Loucy (cell line): Measurements from ENCODE around the gene KRTCAP2.

Source experiments
- H2AFZ ChIP-seq: fragments of 200-600 bp; sonication (generic); 2 replicates; pipeline ENCODE4 v1.6.0; 2016; ENCODE audit warnings: antibody characterized with exemption, mild to moderate bottlenecking, low read length, moderate library complexity
- H3F3A ChIP-seq: fragments of 200-600 bp; 2 replicates; pipeline ENCODE4 v1.6.0; 2016; ENCODE audit warnings: antibody characterized with exemption, low read depth, mild to moderate bottlenecking
- H3K27me3 ChIP-seq: fragments of 200-600 bp; sonication (generic); 2 replicates; pipeline ENCODE4 v1.6.1; 2014; ENCODE audit warnings: low read length, mild to moderate bottlenecking; ENCODE audit not compliant: insufficient read depth, poor library complexity, severe bottlenecking
- H3K36me3 ChIP-seq: fragments of 200-600 bp; sonication (generic); 2 replicates; pipeline ENCODE4 v1.6.1; 2016; ENCODE audit warnings: low read length; ENCODE audit not compliant: insufficient read depth
- H3K4me1 ChIP-seq: fragments of 200-600 bp; sonication (generic); 2 replicates; pipeline ENCODE4 v1.5.1; 2014; ENCODE audit warnings: low read length, mild to moderate bottlenecking; ENCODE audit not compliant: insufficient read depth, poor library complexity, severe bottlenecking
- H3K4me2 ChIP-seq: fragments of 200-600 bp; sonication (generic); 2 replicates; pipeline ENCODE4 v1.6.0; 2014; ENCODE audit warnings: antibody characterized with exemption, low read length, low read depth, mild to moderate bottlenecking; ENCODE audit not compliant: poor library complexity, severe bottlenecking
- H3K4me3 ChIP-seq: fragments of 200-600 bp; sonication (generic); 2 replicates; pipeline ENCODE4 v1.5.1; 2014; ENCODE audit warnings: low read length, mild to moderate bottlenecking, mixed read lengths; ENCODE audit not compliant: poor library complexity, severe bottlenecking
- H3K79me2 ChIP-seq: fragments of 200-600 bp; sonication (generic); 2 replicates; pipeline ENCODE4 v1.6.1; 2014; ENCODE audit warnings: low read length; ENCODE audit not compliant: insufficient read depth
- H3K9ac ChIP-seq: fragments of 200-600 bp; sonication (generic); 2 replicates; pipeline ENCODE4 v1.6.0; 2014; ENCODE audit warnings: mild to moderate bottlenecking, low read depth, low read length, moderate library complexity; ENCODE audit not compliant: poor library complexity, severe bottlenecking
- H3K9me2 ChIP-seq: fragments of 200-600 bp; sonication (generic); replicated peaks from 2 replicates; pipeline ENCODE4 v1.6.1; 2016; ENCODE audit warnings: low read depth, low read length, mixed read lengths
- H3K9me3 ChIP-seq: fragments of 200-600 bp; sonication (generic); 2 replicates; pipeline ENCODE4 v1.6.1; 2014; ENCODE audit warnings: mild to moderate bottlenecking, antibody characterized with exemption, low read length, low read depth; ENCODE audit not compliant: insufficient read depth
- H4K20me1 ChIP-seq: fragments of 200-600 bp; sonication (generic); 2 replicates; pipeline ENCODE4 v1.6.0; 2014; ENCODE audit warnings: antibody characterized with exemption, low read length, mild to moderate bottlenecking; ENCODE audit not compliant: insufficient read depth, poor library complexity, severe bottlenecking
- EZH2phosphoT487 ChIP-seq: fragments of 200-600 bp; IDR thresholded peaks from 2 replicates; pipeline ENCODE4 v1.6.1; 2018; ENCODE audit warnings: antibody characterized with exemption, mild to moderate bottlenecking, moderate library complexity, borderline replicate concordance
- TF ChIP-seq, protein P1 (sequence below): fragments of 200-600 bp; sonication (generic); conservative IDR thresholded peaks from 2 replicates; pipeline ENCODE4 v1.5.1; 2014; ENCODE audit warnings: mild to moderate bottlenecking, antibody characterized with exemption, low read length

KRTCAP2 gene

DNA sequence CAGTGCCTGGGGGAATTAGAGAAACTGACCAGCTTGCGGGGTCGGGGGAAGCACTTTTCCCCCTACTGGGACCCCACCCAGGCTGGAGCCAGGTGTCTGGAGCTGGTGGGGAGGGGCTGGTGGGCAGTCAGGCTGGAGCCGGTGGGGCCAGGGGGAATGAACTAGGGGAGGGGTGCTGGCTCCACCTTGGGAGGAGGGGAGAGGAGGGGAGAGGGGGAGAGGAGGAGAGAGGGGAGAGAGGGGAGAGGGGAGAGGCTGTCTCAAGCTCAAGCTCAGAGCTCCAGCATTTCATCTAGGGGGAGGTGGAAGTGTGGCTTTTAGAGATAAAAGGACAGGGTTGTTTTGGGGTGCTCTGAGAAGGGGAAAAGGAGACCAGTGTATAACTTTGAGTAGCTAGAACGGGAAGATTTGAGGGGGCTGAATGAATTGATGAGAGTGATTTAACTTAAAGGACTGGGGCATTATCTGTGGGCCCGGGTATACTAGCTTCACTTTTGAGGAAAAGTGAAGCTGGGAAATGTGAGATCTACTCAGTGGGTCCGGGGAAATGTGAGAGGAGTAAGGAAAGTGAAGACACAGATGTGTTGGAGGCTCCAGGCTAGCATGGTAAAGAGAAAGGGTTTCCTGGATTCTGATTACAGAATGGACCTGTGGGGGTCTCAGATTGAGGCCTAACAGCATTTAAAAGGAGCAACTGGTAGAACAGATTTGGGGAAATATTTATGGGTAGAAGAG lies 42.7 kb downstream of the KRTCAP2 start:
- Histone ChIP-seq H3K9me2 (no peaks in the 10 kb centered on the region), H3K79me2 (peaks cover 8% of the 10 kb centered on the region; the same call in 1 of the 2 replicates), H3K9ac (no peak overlapping the region), H4K20me1 (no peaks in the 10 kb centered on the region), H3K4me1 (peaks cover 33% of the 10 kb centered on the region), H3K4me3 (no peak overlapping the region), H2AFZ (no peak overlapping the region), H3K27me3 (peaks cover 19% of the 10 kb centered on the region), H3K4me2 (no peak overlapping the region), H3F3A (no peaks in the 10 kb centered on the region), H3K9me3 (no peaks in the 10 kb centered on the region), H3K36me3 (no peaks in the 10 kb centered on the region)
- TF ChIP-seq, protein P1, sequence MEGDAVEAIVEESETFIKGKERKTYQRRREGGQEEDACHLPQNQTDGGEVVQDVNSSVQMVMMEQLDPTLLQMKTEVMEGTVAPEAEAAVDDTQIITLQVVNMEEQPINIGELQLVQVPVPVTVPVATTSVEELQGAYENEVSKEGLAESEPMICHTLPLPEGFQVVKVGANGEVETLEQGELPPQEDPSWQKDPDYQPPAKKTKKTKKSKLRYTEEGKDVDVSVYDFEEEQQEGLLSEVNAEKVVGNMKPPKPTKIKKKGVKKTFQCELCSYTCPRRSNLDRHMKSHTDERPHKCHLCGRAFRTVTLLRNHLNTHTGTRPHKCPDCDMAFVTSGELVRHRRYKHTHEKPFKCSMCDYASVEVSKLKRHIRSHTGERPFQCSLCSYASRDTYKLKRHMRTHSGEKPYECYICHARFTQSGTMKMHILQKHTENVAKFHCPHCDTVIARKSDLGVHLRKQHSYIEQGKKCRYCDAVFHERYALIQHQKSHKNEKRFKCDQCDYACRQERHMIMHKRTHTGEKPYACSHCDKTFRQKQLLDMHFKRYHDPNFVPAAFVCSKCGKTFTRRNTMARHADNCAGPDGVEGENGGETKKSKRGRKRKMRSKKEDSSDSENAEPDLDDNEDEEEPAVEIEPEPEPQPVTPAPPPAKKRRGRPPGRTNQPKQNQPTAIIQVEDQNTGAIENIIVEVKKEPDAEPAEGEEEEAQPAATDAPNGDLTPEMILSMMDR: no peak
- TF ChIP-seq EZH2phosphoT487: no peak

DNA sequence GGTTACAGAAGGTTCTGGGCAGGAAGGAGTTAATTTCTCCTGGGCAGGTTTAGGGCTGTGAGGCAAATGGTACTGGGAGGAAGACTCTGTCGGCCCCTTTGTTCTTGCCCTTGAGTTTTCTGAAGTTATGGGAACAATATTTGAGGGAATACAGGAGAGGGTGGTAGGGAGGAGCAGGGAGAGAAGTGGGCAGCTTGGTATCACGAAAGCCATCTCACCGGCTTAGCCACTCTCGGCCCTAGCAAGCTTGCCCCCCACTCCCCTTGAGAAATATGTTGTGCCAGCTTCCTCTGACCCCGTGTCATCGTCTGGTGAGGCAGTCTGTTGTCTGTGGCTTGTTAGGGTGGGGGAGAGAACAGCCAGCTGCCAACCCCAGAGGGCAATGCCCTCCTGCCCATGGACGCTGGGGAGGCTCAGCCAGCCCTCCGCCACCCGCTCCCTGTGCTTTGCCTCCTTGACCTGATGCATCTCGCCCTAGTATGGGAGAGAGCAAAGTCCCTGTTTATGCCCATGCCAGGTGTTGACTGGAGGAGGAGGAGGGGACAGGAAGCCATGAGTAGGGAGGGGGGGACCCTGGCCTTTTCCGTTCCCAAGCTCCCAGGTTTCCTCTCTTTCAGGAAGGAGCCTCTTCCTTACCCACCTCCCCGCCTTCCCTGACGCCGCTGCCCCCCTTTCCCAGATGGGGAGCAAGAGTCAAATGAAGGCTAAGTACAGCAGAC lies 44.2 kb downstream of the KRTCAP2 start:
- Histone ChIP-seq H3K9ac (peak overlapping the region; percentile 47), H3K4me2 (peak overlapping the region; percentile 74), H3K79me2 (no peaks in the 10 kb centered on the region), H3K9me3 (no peaks in the 10 kb centered on the region), H3K9me2 (no peaks in the 10 kb centered on the region), H3K27me3 (peaks cover 19% of the 10 kb centered on the region), H2AFZ (no peak overlapping the region), H4K20me1 (no peaks in the 10 kb centered on the region), H3K4me3 (peak overlapping the region; percentile 67), H3F3A (no peaks in the 10 kb centered on the region), H3K36me3 (no peaks in the 10 kb centered on the region), H3K4me1 (peaks cover 25% of the 10 kb centered on the region)
- TF ChIP-seq, protein P1: no peak
- TF ChIP-seq EZH2phosphoT487: no peak

DNA sequence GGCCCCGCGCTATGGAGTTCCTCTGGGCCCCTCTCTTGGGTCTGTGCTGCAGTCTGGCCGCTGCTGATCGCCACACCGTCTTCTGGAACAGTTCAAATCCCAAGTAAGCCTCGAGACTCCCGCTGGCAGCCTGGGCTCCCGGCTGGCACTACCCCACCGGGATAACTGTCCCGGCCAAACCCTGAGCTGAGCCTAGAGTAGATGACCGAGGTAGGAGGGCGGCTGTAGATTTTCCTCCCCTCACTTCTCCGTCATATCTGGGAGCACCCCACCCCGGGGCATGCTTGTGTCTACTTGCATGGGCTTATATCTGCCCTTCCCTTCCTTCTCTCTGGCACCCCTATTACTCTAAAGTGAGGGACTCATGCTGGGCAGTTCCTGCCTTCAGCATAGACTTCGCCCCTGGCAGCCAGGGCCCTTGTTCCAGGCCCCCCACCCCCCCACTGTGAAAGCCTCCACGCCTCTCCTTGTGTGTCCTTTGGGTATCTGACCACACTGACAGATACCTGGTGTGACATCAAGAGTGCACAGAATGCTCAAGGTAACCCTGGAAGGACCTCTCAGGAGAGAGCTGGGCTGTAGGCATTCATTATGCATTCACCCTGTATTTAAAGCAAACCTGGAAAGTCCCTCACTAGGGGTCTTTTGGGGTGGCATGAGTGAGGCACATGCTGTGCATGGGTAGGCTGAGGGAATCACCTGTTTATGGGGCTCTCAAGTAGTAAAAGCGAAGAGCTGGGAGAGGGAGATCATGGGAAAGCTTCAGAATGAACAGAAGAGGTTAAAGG lies 44.9 kb downstream of the KRTCAP2 start:
- TF ChIP-seq, protein P1: no peak
- TF ChIP-seq EZH2phosphoT487: no peak
- Histone ChIP-seq H3K27me3 (peaks cover 19% of the 10 kb centered on the region), H3K36me3 (no peaks in the 10 kb centered on the region), H2AFZ (peak overlapping the region; percentile 71), H3K9ac (peak overlapping the region; percentile 47), H3K9me2 (no peaks in the 10 kb centered on the region), H4K20me1 (no peaks in the 10 kb centered on the region), H3K79me2 (no peaks in the 10 kb centered on the region), H3K4me1 (peaks cover 25% of the 10 kb centered on the region), H3F3A (no peaks in the 10 kb centered on the region), H3K4me3 (peak overlapping the region; percentile 67), H3K9me3 (no peaks in the 10 kb centered on the region), H3K4me2 (peak overlapping the region; percentile 74)
